Hematopoietic multipotent progenitor cell treated with erythropoietin and hydrocortisone succinate and interleukin-3 and kit ligand, for 15 days (in vitro differentiated cells): Measurements from ENCODE around the gene P2RY2.
"Not testable (repeated sequence)": the region's sequence is repeated elsewhere in the genome, so short reads cannot be mapped to it uniquely, and the experiment has no call there.

Experiments
- DNase-seq: peaks from one replicate; pipeline ENCODE4 v3.0.0-alpha.2; 2015; ENCODE audit warnings: low spot score

The P2RY2 gene

GRCh38 chr11:73228268-73229134 is 10.4 kb downstream of the P2RY2 start:
- no peak for DNase-seq

DNA sequence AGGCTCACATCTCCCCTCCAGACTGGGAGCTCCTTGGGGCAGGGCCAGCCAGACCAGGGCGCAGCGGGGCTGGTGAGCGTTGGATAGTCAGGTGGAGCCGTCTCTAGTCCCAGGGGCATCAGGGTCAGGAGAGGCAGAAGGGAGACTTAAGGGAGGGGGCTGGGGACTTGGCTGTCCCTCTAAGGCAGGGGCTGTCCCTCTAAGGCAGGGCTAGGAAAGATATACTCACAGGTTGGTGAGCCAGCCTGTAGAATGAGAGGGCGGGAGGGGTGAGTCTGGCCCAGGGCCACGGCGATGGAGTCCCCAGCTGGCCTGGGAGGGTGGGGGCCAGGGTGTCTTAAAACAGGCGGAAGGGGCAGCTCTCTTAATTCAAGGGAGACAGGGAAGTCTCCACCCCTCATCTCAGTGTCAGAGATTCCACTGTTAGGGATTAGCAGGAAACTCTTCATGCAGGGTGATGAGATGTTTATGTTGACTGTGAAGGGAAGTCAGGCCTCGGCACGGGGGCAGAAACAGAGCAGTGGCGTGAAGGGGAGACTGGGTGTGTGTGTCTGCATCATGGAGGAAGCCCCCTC is 11.3 kb downstream of the P2RY2 start:
- DNase-seq = no peak

GRCh38 chr11:73229896-73230875 is 12.1 kb downstream of the P2RY2 start:
- DNase-seq = no peak

DNA sequence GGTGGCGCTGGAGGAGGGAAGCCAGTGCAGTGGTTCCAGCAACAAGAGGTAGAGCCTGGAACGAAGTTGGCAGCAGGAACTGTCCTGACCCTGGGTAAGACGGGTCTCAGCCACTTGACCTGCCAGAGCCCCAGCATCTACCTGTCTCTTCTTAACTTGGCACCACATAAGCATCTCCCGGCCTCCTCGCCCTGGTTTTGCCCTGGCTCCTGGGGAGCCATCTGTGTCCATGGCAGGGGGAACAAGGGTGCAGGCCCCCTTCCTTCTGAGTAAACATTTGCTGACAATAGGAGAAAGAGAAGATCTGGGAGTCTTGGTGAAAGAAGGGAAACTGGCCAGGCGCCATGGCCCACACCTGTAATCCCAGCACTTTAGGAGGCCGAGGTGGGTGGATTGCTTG is 12.8 kb downstream of the P2RY2 start:
- DNase-seq = no peak

GRCh38 chr11:73232487-73232886 is 14.4 kb downstream of the P2RY2 start:
- DNase-seq = not testable (repeated sequence)

DNA sequence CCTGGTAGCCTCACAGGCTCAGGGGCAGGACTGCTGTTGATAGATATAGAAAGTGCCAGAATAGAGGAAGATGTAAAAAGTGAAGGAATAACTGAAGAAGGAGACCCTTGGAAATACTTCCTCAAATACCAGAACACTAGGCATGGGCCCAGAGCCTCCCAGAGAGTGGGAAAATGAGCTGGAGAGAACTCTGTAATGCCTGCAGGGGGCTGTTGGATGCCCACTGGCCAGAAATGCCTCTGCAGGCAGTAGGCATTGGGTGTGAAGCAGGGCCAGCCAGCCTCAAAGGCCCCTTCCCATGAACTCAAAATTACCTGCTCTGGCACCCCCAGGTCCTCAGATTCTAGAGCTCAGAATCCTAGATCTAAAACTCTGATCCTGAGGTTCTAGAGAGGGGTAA is 15.1 kb downstream of the P2RY2 start:
- no peak for DNase-seq

DNA sequence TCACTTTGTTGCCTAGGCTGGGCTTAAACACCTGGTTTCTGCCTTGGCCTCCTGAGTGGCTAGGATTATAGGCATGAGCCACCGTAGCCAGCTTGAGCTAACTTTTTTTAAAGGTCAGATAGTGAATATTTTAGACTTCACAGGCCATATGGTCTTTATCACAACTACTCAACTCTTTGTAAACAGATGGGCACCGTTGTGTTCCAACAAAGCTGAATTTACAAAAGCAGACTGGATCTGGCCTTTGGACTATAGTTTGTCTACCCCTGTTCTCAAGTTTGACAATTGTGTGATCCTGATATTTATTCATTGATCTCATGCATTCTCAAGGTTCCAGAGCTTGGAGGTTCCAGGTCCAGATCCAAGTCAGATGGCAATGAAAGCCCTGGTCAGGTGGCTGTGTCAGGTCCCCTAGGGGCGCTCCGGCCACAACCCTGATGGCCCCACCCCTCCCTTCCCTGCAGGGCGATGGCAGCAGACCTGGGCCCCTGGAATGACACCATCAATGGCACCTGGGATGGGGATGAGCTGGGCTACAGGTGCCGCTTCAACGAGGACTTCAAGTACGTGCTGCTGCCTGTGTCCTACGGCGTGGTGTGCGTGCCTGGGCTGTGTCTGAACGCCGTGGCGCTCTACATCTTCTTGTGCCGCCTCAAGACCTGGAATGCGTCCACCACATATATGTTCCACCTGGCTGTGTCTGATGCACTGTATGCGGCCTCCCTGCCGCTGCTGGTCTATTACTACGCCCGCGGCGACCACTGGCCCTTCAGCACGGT is 15.8 kb downstream of the P2RY2 start:
- DNase-seq = no peak

GRCh38 chr11:73234471-73235181 is 16.5 kb downstream of the P2RY2 start:
- no peak for DNase-seq

DNA sequence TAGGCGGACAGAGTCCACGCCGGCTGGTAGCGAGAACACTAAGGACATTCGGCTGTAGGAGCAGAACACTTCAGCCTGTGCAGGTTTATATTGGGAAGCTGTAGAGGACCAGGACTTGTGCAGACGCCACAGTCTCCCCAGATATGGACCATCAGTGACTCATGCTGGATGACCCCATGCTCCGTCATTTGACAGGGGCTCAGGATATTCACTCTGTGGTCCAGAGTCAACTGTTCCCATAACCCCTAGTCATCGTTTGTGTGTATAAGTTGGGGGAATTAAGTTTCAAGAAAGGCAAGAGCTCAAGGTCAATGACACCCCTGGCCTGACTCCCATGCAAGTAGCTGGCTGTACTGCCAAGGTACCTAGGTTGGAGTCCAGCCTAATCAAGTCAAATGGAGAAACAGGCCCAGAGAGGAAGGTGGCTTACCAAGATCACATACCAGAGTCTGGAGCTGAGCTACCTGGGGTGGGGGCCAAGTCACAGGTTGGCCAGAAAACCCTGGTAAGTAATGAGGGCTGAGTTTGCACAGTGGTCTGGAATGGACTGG is 17.2 kb downstream of the P2RY2 start:
- DNase-seq = no peak

- DNase-seq = no peak
Measured at GRCh38 chr11:73236205-73236765, 18.2 kb downstream of the P2RY2 start.

- DNase-seq = peak; percentile 28
Measured at GRCh38 chr11:73236854-73237253, 18.8 kb downstream of the P2RY2 start.

- no peak for DNase-seq
Measured at GRCh38 chr11:73237471-73238290, 19.6 kb downstream of the P2RY2 start.

GRCh38 chr11:73239111-73239521 is 21.0 kb downstream of the P2RY2 start:
- DNase-seq = no peak

DNA sequence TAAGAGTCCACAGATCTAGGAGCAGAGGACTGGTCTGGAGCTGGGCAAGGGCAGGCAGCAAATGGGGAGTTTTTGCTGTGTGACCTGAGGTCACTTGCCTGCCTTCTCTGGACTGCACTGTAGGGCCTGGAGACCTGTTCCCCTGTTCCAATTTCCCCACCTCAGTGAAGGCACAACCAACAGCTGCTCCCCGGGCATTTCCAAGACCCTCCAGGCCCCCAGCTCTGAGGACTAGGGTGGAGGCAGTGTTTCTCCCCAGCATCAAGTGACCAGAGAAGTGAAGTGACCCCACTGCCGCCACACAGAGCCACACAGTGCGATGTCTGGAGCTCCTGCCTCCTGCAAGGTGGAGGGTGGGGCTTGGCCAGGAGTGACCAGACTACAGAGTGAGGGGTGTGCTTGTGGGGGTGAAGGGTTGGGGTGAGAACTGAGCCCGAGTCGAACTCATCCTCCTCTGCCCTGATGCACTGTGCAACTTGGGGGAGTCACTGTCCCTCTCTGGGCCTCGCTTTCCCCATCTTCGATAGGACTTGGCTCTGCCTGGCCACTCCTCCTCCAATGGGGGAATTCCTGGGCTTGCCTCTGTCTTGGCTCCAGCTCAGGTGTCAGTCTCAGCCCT is 21.6 kb downstream of the P2RY2 start:
- no peak for DNase-seq

DNA sequence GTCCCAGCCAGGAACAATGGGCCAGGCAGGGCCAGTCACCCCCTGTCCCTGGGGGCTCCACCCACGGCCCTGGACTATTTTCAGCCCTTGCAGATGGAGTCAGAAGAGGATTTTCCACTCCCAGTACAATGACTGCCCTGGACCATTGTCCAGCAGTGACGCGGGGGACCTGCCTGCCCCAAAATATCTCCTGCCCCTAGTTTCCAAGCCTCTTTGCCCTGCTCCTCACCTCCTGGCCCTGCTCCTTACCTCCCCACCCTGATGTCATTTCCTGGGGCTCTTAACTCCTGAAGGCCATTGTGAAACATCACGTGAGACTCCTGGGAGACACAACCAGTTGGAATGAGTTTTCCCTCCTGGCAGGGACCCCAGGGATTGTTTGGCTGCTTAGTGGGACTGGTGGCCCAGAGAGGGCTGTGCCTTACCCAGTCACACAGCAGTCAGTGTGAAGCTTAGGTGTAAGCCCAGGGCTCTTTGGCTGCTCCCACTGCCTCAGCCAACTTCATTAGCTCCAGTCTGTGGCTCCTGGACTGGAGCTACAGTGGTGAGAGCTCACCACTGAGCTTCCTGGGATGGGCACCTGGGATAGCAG is 22.2 kb downstream of the P2RY2 start:
- no peak for DNase-seq

GRCh38 chr11:73241300-73241699 is 23.2 kb downstream of the P2RY2 start:
- DNase-seq = no peak

GRCh38 chr11:73242251-73243092 is 24.4 kb downstream of the P2RY2 start:
- peak; percentile 63 for DNase-seq

GRCh38 chr11:73243093-73243485 is 25.0 kb downstream of the P2RY2 start:
- DNase-seq = no peak
